Right lobe of liver (tissue), 4 donors: Measurements from ENCODE around the gene SLC2A4.

Experiments
- POLR2A ChIP-seq: fragments of 450-650 bp; IDR thresholded peaks from one replicate; pipeline ENCODE4 v1.6.1; 2017; ENCODE audit warnings: antibody characterized with exemption, mild to moderate bottlenecking
- TF ChIP-seq, protein P1 (sequence below), 4 donors: fragments of 200-600 bp in 3 of 4; fragments of 450-650 bp in 1 of 4; IDR thresholded peaks; one replicate each; pipeline versions ENCODE4 v1.5.1 to v1.8.0; 2016 to 2022; ENCODE audit warnings: antibody characterized with exemption in 4 of 4, mild to moderate bottlenecking in 2 of 4
- donor health status: DM: no; HTN: no; CAD: no.
- donor health status: DM: no; HTN: no; CAD: no.
- donor health status: DM: no; HTN: yes; CAD: no.

GRCh38 chr17:7290685-7291084 lies 9.2 kb downstream of the SLC2A4 start:
- TF ChIP-seq, protein P1, sequence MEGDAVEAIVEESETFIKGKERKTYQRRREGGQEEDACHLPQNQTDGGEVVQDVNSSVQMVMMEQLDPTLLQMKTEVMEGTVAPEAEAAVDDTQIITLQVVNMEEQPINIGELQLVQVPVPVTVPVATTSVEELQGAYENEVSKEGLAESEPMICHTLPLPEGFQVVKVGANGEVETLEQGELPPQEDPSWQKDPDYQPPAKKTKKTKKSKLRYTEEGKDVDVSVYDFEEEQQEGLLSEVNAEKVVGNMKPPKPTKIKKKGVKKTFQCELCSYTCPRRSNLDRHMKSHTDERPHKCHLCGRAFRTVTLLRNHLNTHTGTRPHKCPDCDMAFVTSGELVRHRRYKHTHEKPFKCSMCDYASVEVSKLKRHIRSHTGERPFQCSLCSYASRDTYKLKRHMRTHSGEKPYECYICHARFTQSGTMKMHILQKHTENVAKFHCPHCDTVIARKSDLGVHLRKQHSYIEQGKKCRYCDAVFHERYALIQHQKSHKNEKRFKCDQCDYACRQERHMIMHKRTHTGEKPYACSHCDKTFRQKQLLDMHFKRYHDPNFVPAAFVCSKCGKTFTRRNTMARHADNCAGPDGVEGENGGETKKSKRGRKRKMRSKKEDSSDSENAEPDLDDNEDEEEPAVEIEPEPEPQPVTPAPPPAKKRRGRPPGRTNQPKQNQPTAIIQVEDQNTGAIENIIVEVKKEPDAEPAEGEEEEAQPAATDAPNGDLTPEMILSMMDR (IDR thresholded peaks at IDR 0.05) = no peak
- TF ChIP-seq POLR2A = no peak
